Measurements from ENCODE around the gene UROC1.

DNA sequence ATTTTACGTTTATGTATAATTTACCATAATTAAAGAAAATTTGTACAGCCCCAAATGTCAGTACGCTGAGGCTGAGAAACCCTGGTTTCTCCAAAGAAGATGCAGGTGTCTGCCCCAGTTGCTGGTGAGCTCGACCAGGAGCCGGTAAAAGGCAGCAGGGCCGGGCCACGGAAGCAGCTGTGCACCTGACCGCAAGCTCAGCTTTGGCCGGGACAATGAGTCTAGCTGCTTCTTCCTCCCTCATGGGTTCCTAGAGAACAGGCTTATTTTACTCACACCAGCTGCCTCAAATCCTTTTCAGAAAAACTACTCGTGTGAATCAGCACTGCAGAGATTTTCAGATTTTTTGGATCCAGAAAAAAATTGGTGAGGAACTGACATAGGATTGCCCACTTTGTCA lies 23.8 kb downstream of the UROC1 start:
- TF ChIP-seq, protein P1, sequence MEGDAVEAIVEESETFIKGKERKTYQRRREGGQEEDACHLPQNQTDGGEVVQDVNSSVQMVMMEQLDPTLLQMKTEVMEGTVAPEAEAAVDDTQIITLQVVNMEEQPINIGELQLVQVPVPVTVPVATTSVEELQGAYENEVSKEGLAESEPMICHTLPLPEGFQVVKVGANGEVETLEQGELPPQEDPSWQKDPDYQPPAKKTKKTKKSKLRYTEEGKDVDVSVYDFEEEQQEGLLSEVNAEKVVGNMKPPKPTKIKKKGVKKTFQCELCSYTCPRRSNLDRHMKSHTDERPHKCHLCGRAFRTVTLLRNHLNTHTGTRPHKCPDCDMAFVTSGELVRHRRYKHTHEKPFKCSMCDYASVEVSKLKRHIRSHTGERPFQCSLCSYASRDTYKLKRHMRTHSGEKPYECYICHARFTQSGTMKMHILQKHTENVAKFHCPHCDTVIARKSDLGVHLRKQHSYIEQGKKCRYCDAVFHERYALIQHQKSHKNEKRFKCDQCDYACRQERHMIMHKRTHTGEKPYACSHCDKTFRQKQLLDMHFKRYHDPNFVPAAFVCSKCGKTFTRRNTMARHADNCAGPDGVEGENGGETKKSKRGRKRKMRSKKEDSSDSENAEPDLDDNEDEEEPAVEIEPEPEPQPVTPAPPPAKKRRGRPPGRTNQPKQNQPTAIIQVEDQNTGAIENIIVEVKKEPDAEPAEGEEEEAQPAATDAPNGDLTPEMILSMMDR (IDR thresholded peaks at IDR 0.05; ENCODE audit: low read length): no peak
- TF ChIP-seq EZH2 (optimal IDR thresholded peaks at IDR 0.05; ENCODE audit: low read depth, low read length): no peak
